ENCODE results near the gene TAF10. TPM values are rescaled to one million over a fixed set of nuclear protein-coding genes. Genes with fewer than 3 reads are reported as not detected.

Gene TAF10
- total and polyA plus RNA-seq, 3 donors from 2014 or later, result 123 to 389 (median 210) TPM

DNA sequence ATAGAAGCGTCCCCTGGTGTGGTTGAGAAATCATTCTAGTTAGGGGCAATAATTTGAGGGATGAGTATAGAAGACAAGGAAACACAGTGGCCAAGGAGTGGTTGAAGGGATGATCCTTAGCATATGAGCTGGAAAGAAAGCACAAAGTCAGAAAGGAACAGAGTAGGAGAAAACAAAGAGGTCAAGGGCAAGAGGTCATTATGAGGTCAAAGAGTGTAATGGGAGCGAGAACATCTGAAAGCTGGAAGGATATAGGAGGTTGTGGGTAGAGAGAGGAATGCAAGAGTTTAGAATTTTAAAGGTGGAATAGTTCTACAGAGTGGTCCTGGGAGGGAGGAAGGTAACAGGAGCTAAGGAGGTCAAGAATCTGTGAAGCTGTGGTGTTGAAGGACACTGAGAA lies 41.6 kb upstream of the TAF10 start:
- no peak for DNase-seq
- Histone ChIP-seq H3K4me1 (peaks cover 3% of the 10 kb centered on the region), H3K36me3 (ENCODE audit: low read depth, missing control alignments) (no peaks in the 10 kb centered on the region), H3K27ac (no peak overlapping the region), H3K9me3 (no peaks in the 10 kb centered on the region), H3K27me3 (no peaks in the 10 kb centered on the region), H3K4me3 (no peak overlapping the region)
- intact Hi-C loops (cut with DNase I; ENCODE audit: low total_unique reads), result no loop called here
- WGBS, 2 donors, result 81 to 82% methylated on average over 2 of the region's 2 CpGs
- TF ChIP-seq, protein P1, sequence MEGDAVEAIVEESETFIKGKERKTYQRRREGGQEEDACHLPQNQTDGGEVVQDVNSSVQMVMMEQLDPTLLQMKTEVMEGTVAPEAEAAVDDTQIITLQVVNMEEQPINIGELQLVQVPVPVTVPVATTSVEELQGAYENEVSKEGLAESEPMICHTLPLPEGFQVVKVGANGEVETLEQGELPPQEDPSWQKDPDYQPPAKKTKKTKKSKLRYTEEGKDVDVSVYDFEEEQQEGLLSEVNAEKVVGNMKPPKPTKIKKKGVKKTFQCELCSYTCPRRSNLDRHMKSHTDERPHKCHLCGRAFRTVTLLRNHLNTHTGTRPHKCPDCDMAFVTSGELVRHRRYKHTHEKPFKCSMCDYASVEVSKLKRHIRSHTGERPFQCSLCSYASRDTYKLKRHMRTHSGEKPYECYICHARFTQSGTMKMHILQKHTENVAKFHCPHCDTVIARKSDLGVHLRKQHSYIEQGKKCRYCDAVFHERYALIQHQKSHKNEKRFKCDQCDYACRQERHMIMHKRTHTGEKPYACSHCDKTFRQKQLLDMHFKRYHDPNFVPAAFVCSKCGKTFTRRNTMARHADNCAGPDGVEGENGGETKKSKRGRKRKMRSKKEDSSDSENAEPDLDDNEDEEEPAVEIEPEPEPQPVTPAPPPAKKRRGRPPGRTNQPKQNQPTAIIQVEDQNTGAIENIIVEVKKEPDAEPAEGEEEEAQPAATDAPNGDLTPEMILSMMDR (IDR thresholded peaks at IDR 0.05), result no peak
- no peak for TF ChIP-seq POLR2A (IDR thresholded peaks at IDR 0.05)

DNA sequence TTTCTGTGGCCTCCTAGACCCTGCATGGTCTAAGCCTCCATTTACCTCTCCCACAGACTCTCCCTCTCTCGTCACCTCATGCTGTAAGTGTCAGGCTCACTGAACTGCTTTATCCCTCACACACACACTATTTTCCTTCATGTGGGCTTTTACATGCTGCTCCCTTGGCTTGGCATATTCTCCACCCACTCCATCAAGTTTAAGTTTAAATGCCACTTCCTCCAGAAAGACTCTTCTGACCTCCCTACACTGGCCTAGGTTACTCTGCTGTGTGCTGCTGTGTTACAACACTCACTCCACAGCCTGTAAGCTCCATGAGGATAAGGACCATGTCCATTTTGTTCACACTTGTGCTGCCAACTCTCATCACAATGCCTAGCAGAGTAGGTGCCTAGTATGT lies 41.1 kb upstream of the TAF10 start:
- intact Hi-C loops (cut with DNase I; ENCODE audit: low total_unique reads), result no loop called here
- peaks cover 3% of the 10 kb centered on the region for H3K4me1 ChIP-seq
- TF ChIP-seq, protein P1 (IDR thresholded peaks at IDR 0.05), result no peak
- TF ChIP-seq POLR2A (IDR thresholded peaks at IDR 0.05), result no peak
- 95 to 96% methylated on average over 1 of the region's 1 CpG for WGBS, 2 donors
- DNase-seq, result no peak
- no peaks in the 10 kb centered on the region for H3K36me3 ChIP-seq (ENCODE audit: low read depth, missing control alignments)
- H3K27ac ChIP-seq, result no peak overlapping the region
- H3K9me3 ChIP-seq, result no peaks in the 10 kb centered on the region
- H3K27me3 ChIP-seq, result no peaks in the 10 kb centered on the region
- H3K4me3 ChIP-seq, result no peak overlapping the region

DNA sequence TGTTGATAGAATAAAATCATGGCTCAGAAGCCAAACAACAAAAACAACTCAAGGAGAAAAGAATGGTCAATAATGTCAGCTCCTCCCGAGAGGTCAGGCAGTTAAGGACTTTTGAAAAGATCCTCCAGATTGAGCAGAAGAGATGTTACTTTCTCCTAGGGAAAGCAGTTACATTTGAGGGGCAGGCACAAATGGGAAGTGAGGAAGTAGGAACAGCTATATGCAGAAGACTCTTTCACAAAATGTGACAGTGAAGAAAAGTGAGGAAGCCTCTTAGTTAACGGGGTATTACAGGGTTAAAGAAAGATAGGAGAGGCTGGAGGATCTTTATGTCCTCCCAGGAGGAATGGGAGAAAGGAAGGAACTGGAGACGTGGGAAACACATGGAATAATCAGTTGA lies 40.2 kb upstream of the TAF10 start:
- H3K9me3 ChIP-seq, result no peaks in the 10 kb centered on the region
- no peak for DNase-seq
- 52 to 63% methylated on average over 3 of the region's 3 CpGs for WGBS, 2 donors
- TF ChIP-seq, protein P1 (IDR thresholded peaks at IDR 0.05), result no peak
- H3K4me3 ChIP-seq, result no peak overlapping the region
- H3K4me1 ChIP-seq, result peaks cover 3% of the 10 kb centered on the region
- H3K27ac ChIP-seq, result no peak overlapping the region
- H3K27me3 ChIP-seq, result no peaks in the 10 kb centered on the region
- no peaks in the 10 kb centered on the region for H3K36me3 ChIP-seq (ENCODE audit: low read depth, missing control alignments)
- intact Hi-C loops (cut with DNase I; ENCODE audit: low total_unique reads), result no loop called here

DNA sequence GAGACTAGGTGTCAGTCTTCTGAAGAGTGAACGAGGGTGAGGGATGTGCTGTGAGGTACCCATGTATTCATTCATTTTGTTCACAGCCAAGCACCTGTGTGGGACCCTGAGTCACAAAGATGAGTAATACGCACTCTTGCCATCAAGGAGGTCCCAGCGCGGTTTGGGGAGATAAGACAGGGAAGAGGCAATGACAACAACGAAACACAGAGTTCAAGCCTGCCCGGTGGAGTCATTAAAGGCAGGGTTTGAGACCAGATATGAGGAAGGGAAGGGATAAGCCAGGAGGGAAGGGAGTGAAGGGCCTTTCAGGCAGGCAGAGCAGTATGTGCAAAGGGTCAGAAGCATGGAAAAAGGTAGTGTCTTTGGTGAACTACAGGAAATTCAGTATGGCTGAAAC lies 39.0 kb upstream of the TAF10 start:
- Histone ChIP-seq H3K4me1 (peaks cover 3% of the 10 kb centered on the region), H3K4me3 (no peak overlapping the region)
- WGBS, 2 donors, result 78 to 91% methylated on average over 6 of the region's 6 CpGs

GRCh38 chr11:6650104-6650503 lies 38.1 kb upstream of the TAF10 start:
- peaks cover 3% of the 10 kb centered on the region for H3K4me1 ChIP-seq
- no peak overlapping the region for H3K27ac ChIP-seq
- no peaks in the 10 kb centered on the region for H3K36me3 ChIP-seq (ENCODE audit: low read depth, missing control alignments)
- intact Hi-C loops (cut with DNase I; ENCODE audit: low total_unique reads), result no loop called here
- H3K4me3 ChIP-seq, result no peak overlapping the region
- H3K27me3 ChIP-seq, result no peaks in the 10 kb centered on the region
- H3K9me3 ChIP-seq, result no peaks in the 10 kb centered on the region
- no peak for DNase-seq
- no peak for TF ChIP-seq POLR2A (IDR thresholded peaks at IDR 0.05)
- TF ChIP-seq, protein P1 (IDR thresholded peaks at IDR 0.05), result no peak

More for the DNA sequence above, 39.0 kb upstream of the TAF10 start:
- TF ChIP-seq, protein P1 (IDR thresholded peaks at IDR 0.05), result no peak
- TF ChIP-seq POLR2A (IDR thresholded peaks at IDR 0.05), result no peak
- Histone ChIP-seq H3K36me3 (ENCODE audit: low read depth, missing control alignments) (no peaks in the 10 kb centered on the region), H3K27ac (no peak overlapping the region), H3K9me3 (no peaks in the 10 kb centered on the region), H3K27me3 (no peaks in the 10 kb centered on the region)
- intact Hi-C loops (cut with DNase I; ENCODE audit: low total_unique reads), result no loop called here
- no peak for DNase-seq

Data from testis (tissue), 3 donors.